GM12878 (cell line): Measurements from ENCODE around the gene FHL1. TPM values are rescaled to one million over a fixed set of nuclear protein-coding genes. Genes with fewer than 3 reads are reported as not detected.

Experiments used
- BHLHE40 ChIP-seq, 2 experiments: fragments of 450-650 bp in 1 of 2; IDR thresholded peaks; 2 replicates each; pipeline ENCODE4 v1.6.1; 2011 to 2017; ENCODE audit warnings: low read depth in 2 of 2, borderline replicate concordance in 1 of 2, improper control_type of control experiment in 1 of 2, low read length in 1 of 2, mild to moderate bottlenecking in 1 of 2
- E2F8 ChIP-seq: fragments of 450-650 bp; IDR thresholded peaks from 2 replicates; pipeline ENCODE4 v1.6.1; 2018; ENCODE audit warnings: mild to moderate bottlenecking, low read depth, moderate library complexity; ENCODE audit not compliant: partially characterized antibody
- FOXK2 ChIP-seq: fragments of 450-650 bp; IDR thresholded peaks from 2 replicates; pipeline ENCODE4 v1.6.1; 2017; ENCODE audit warnings: mild to moderate bottlenecking, moderate library complexity
- NR2C1 ChIP-seq: fragments of 450-650 bp; IDR thresholded peaks from 2 replicates; pipeline ENCODE4 v1.6.1; 2017; ENCODE audit warnings: antibody characterized with exemption, mild to moderate bottlenecking, moderate library complexity
- TAF1 ChIP-seq: IDR thresholded peaks from 2 replicates; pipeline ENCODE4 v1.6.1; 2011; ENCODE audit warnings: mild to moderate bottlenecking, low read depth, low read length, borderline replicate concordance
- TCF12 ChIP-seq: IDR thresholded peaks from 2 replicates; pipeline ENCODE4 v1.6.1; 2011; ENCODE audit warnings: low read depth, mild to moderate bottlenecking, low read length
- USF2 ChIP-seq: IDR thresholded peaks from 2 replicates; pipeline ENCODE4 v1.6.1; 2011; ENCODE audit warnings: low read depth, low read length, improper control_type of control experiment, borderline replicate concordance
- ZNF274 ChIP-seq: IDR thresholded peaks from one replicate; pipeline ENCODE4 v1.8.0; 2011; ENCODE audit not compliant: insufficient read length, insufficient read depth
- polyA plus RNA-seq, 11 experiments: library from polyadenylated mRNA; depleted of rRNA in 4 of 11; unstranded in 6 of 11; stranded (reverse) in 5 of 11; fragments of >200 nt; fragmentation: Nextera tagmentation in 4 of 11; fragmentation: Illumina TruSeq in 1 of 11; extraction: Ambion mirVana in 4 of 11; extraction: Trizol in 1 of 11; gene quantifications; 1 replicate in 1 of 11; 2 replicates in 10 of 11; pipeline versions ENCODE4 v1.2.1 to v1.2.3, GENCODE V29; 2011 to 2016; ENCODE audit warnings: inconsistent platforms in 2 of 11, missing spikeins in 2 of 11, low read depth in 1 of 11
- total RNA-seq, 4 experiments: library from RNA; depleted of rRNA in 3 of 4; stranded (reverse); fragments of >200 nt in 3 of 4; fragmentation: Illumina TruSeq in 1 of 4; extraction: Trizol in 1 of 4; gene quantifications; 2 replicates each; pipeline versions ENCODE4 v1.2.1 to v1.2.3, GENCODE V29; 2013 to 2021
- TF ChIP-seq, protein P1 (sequence below): fragments of 450-650 bp; IDR thresholded peaks from 2 replicates; pipeline ENCODE4 v1.6.1; 2017; ENCODE audit warnings: low read depth, mild to moderate bottlenecking, moderate library complexity
- TF ChIP-seq, protein P2 (sequence below): fragments of 150-350 bp; IDR thresholded peaks from 2 replicates; pipeline ENCODE4 v1.6.1; 2014; ENCODE audit warnings: mild to moderate bottlenecking, low read depth, low read length

The FHL1 gene
- total and polyA plus RNA-seq, 10 of the 15 experiments (the other 5 are each of a cell fraction or from before 2014, with no cell fraction given), result 0.13 to 0.59 (median 0.34) TPM; not detected in 1

- TF ChIP-seq, protein P1, sequence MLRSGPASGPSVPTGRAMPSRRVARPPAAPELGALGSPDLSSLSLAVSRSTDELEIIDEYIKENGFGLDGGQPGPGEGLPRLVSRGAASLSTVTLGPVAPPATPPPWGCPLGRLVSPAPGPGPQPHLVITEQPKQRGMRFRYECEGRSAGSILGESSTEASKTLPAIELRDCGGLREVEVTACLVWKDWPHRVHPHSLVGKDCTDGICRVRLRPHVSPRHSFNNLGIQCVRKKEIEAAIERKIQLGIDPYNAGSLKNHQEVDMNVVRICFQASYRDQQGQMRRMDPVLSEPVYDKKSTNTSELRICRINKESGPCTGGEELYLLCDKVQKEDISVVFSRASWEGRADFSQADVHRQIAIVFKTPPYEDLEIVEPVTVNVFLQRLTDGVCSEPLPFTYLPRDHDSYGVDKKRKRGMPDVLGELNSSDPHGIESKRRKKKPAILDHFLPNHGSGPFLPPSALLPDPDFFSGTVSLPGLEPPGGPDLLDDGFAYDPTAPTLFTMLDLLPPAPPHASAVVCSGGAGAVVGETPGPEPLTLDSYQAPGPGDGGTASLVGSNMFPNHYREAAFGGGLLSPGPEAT, result no peak
- TF ChIP-seq FOXK2 (no peak), TCF12 (no peak), BHLHE40 (IDR thresholded peaks at IDR 0.05; ENCODE audit: borderline replicate concordance in 1 of 2, low read depth in 2 of 2, low read length in 1 of 2) (no peak), USF2 (no peak), ZNF274 (no peak), NR2C1 (no peak), E2F8 (no peak), TAF1 (no peak)
- TF ChIP-seq, protein P2, sequence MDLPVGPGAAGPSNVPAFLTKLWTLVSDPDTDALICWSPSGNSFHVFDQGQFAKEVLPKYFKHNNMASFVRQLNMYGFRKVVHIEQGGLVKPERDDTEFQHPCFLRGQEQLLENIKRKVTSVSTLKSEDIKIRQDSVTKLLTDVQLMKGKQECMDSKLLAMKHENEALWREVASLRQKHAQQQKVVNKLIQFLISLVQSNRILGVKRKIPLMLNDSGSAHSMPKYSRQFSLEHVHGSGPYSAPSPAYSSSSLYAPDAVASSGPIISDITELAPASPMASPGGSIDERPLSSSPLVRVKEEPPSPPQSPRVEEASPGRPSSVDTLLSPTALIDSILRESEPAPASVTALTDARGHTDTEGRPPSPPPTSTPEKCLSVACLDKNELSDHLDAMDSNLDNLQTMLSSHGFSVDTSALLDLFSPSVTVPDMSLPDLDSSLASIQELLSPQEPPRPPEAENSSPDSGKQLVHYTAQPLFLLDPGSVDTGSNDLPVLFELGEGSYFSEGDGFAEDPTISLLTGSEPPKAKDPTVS, result no peak
- TF ChIP-seq, all 136 proteins: peak for 0
These were observed 55.6 kb downstream of the FHL1 start (continued) for GRCh38 chrX:136202889-136203288.
